HepG2 (cell line): ENCODE results near the gene GLB1L. TPM values are rescaled to one million over a fixed set of nuclear protein-coding genes. Genes with fewer than 3 reads are reported as not detected.

ENCODE experiments used
- BATF2 ChIP-seq: sonication (generic); formaldehyde crosslinking; IDR thresholded peaks from 2 replicates; pipeline ENCODE4 v1.8.0; 2022; ENCODE audit warnings: mild to moderate bottlenecking, missing genetic modification reagents, moderate library complexity
- BCL3 ChIP-seq: sonication (generic); formaldehyde crosslinking; IDR thresholded peaks from 2 replicates; pipeline ENCODE4 v1.5.1; 2020; ENCODE audit warnings: mild to moderate bottlenecking, missing genetic modification reagents, moderate library complexity
- DZIP1 ChIP-seq: sonication (generic); formaldehyde crosslinking; IDR thresholded peaks from 2 replicates; pipeline ENCODE4 v1.5.0; 2020; ENCODE audit warnings: mild to moderate bottlenecking, missing genetic modification reagents
- EP300 ChIP-seq, 3 experiments: sonication (generic) in 1 of 3; formaldehyde crosslinking in 1 of 3; IDR thresholded peaks; 2 replicates each; pipeline versions ENCODE4 v1.5.1 to v1.6.1; 2011 to 2020; ENCODE audit warnings: low read depth in 2 of 3, low read length in 2 of 3, borderline replicate concordance in 1 of 3, improper control_type of control experiment in 1 of 3, mild to moderate bottlenecking in 1 of 3, missing genetic modification reagents in 1 of 3, moderate library complexity in 1 of 3
- FOXP4 ChIP-seq: sonication (generic); formaldehyde crosslinking; IDR thresholded peaks from 2 replicates; pipeline ENCODE4 v1.4.0; 2020; ENCODE audit warnings: missing genetic modification reagents
- MEIS2 ChIP-seq: sonication (generic); formaldehyde crosslinking; IDR thresholded peaks from 2 replicates; pipeline ENCODE4 v1.9.0; 2021; ENCODE audit warnings: mild to moderate bottlenecking, missing genetic modification reagents
- PAF1 ChIP-seq: IDR thresholded peaks from 2 replicates; pipeline ENCODE4 v1.6.1; 2016; ENCODE audit warnings: missing genetic modification reagents, missing compliant biosample characterization
- RFX3 ChIP-seq: IDR thresholded peaks from 2 replicates; pipeline ENCODE4 v1.6.1; 2016; ENCODE audit warnings: missing biosample characterization, missing genetic modification reagents
- ZNF143 ChIP-seq: sonication (generic); formaldehyde crosslinking; IDR thresholded peaks from 2 replicates; pipeline ENCODE4 v1.4.0; 2020; ENCODE audit warnings: missing genetic modification reagents
- ZNF605 ChIP-seq: sonication (generic); formaldehyde crosslinking; IDR thresholded peaks from 2 replicates; pipeline ENCODE4 v1.8.0; 2022; ENCODE audit warnings: mild to moderate bottlenecking, missing genetic modification reagents
- ZNF768 ChIP-seq: sonication (generic); formaldehyde crosslinking; IDR thresholded peaks from 2 replicates; pipeline ENCODE4 v1.4.0; 2020; ENCODE audit warnings: missing genetic modification reagents
- ZNF878 ChIP-seq: sonication (generic); formaldehyde crosslinking; IDR thresholded peaks from 2 replicates; pipeline ENCODE4 v1.8.1; 2023; ENCODE audit warnings: mild to moderate bottlenecking, missing genetic modification reagents, moderate library complexity
- polyA plus RNA-seq, 8 experiments: library from polyadenylated mRNA; depleted of rRNA in 3 of 8; stranded (reverse) in 7 of 8; unstranded in 1 of 8; fragments of >200 nt; fragmentation: Illumina TruSeq in 4 of 8; extraction: Trizol in 4 of 8; gene quantifications; 2 replicates each; pipeline versions ENCODE4 v1.2.1 to v1.2.3, GENCODE V29; 2011 to 2016; ENCODE audit warnings: low read depth in 4 of 8, missing spikeins in 1 of 8, mixed read lengths in 1 of 8; ENCODE audit not compliant: insufficient read depth in 1 of 8
- total RNA-seq, 5 experiments: library from RNA; depleted of rRNA; stranded (reverse); fragments of >200 nt; fragmentation: Illumina TruSeq; extraction: Trizol; gene quantifications; 2 replicates each; pipeline ENCODE4 v1.2.3, GENCODE V29; 2016; ENCODE audit warnings: low read depth in 1 of 5
- TF ChIP-seq, protein P1 (sequence below): sonication (generic); formaldehyde crosslinking; IDR thresholded peaks from 2 replicates; pipeline ENCODE4 v1.4.0; 2020; ENCODE audit warnings: missing genetic modification reagents
- TF ChIP-seq, protein P2 (sequence below): sonication (generic); formaldehyde crosslinking; IDR thresholded peaks from 2 replicates; pipeline ENCODE4 v1.4.0; 2020; ENCODE audit warnings: low read depth, missing genetic modification reagents

Gene GLB1L
- total and polyA plus RNA-seq, 2 of the 13 experiments (the other 11 are each of a cell fraction or from before 2014, with no cell fraction given), result 6.8 to 7.3 TPM

DNA sequence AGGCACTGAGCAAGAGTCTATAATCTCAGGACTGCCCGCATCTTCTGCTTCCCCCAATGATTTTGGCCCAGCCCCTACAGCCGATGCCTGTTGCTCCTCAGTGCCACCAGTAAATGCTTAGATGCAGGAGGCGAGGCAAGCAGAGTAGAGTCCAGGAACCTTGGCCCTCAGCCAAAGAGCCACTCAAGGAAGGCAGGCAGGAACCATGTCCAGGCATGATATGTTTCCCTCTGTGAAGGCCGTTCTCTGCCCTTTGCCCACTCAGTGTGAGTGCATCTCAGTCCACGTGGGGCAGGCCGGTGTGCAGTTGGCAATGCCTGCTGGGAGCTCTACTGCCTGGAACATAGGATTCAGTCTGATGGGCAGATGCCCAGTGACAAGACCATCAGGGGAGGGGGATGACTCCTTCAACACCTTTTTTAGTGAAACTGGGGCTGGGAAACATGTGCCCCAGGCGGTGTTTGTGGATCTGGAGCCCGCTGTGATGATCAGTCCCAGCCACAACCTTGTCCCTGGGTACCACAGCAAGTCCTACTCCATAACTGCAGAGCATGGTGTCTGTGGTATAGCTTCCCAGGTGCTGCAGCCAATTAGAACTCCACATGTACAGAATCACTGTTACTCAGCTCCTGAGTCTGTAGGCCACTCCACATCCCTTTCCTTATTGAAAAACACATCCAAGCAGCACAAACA lies 24.3 kb upstream of the GLB1L start (continued):
- TF ChIP-seq DZIP1 (CRISPR knock-in tag), result no peak
- no peak; the same call in 1 of the 2 replicates for TF ChIP-seq FOXP4 (CRISPR knock-in tag)
- no peak for TF ChIP-seq ZNF878 (CRISPR knock-in tag)
- TF ChIP-seq ZNF143, result peak; percentile 70
- TF ChIP-seq BATF2, result no peak
- TF ChIP-seq ZNF768 (CRISPR knock-in tag), result no peak
- TF ChIP-seq RFX3 (CRISPR knock-in tag), result no peak
- TF ChIP-seq, protein P1, sequence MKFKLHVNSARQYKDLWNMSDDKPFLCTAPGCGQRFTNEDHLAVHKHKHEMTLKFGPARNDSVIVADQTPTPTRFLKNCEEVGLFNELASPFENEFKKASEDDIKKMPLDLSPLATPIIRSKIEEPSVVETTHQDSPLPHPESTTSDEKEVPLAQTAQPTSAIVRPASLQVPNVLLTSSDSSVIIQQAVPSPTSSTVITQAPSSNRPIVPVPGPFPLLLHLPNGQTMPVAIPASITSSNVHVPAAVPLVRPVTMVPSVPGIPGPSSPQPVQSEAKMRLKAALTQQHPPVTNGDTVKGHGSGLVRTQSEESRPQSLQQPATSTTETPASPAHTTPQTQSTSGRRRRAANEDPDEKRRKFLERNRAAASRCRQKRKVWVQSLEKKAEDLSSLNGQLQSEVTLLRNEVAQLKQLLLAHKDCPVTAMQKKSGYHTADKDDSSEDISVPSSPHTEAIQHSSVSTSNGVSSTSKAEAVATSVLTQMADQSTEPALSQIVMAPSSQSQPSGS, result no peak
- no peak for TF ChIP-seq BCL3 (CRISPR knock-in tag)
- no peak for TF ChIP-seq MEIS2 (CRISPR knock-in tag)
- TF ChIP-seq, protein P2, sequence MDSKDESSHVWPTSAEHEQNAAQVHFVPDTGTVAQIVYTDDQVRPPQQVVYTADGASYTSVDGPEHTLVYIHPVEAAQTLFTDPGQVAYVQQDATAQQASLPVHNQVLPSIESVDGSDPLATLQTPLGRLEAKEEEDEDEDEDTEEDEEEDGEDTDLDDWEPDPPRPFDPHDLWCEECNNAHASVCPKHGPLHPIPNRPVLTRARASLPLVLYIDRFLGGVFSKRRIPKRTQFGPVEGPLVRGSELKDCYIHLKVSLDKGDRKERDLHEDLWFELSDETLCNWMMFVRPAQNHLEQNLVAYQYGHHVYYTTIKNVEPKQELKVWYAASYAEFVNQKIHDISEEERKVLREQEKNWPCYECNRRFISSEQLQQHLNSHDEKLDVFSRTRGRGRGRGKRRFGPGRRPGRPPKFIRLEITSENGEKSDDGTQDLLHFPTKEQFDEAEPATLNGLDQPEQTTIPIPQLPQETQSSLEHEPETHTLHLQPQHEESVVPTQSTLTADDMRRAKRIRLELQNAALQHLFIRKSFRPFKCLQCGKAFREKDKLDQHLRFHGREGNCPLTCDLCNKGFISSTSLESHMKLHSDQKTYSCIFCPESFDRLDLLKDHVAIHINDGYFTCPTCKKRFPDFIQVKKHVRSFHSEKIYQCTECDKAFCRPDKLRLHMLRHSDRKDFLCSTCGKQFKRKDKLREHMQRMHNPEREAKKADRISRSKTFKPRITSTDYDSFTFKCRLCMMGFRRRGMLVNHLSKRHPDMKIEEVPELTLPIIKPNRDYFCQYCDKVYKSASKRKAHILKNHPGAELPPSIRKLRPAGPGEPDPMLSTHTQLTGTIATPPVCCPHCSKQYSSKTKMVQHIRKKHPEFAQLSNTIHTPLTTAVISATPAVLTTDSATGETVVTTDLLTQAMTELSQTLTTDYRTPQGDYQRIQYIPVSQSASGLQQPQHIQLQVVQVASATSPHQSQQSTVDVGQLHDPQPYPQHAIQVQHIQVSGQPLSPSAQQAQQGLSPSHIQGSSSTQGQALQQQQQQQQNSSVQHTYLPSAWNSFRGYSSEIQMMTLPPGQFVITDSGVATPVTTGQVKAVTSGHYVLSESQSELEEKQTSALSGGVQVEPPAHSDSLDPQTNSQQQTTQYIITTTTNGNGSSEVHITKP (CRISPR knock-in tag), result 0 out of 2 replicates have a peak, but pooled peaks have one; percentile 37
- TF ChIP-seq PAF1 (CRISPR knock-in tag), result no peak
- TF ChIP-seq ZNF605 (CRISPR knock-in tag), result no peak
- 0 out of 4 replicates have a peak, but pooled peaks of 1 of the 2 experiments have one; percentile 14 for TF ChIP-seq EP300 (IDR thresholded peaks at IDR 0.05; ENCODE audit: low read depth in 2 of 2, low read length in 2 of 2)
- no peak for TF ChIP-seq EP300 (CRISPR knock-in tag; IDR thresholded peaks at IDR 0.05; ENCODE audit: borderline replicate concordance)
